ENCODE measurements around the gene APBB2. TPM values are rescaled to one million over a fixed set of nuclear protein-coding genes. Genes with fewer than 3 reads are reported as not detected.

Gene APBB2
- total and polyA plus RNA-seq, 2 of the 8 experiments (the other 6 are each of a cell fraction or from before 2014, with no cell fraction given) = 58.7 to 59.4 TPM

- Histone ChIP-seq H3K23ac (ENCODE audit: insufficient read length) (no peak overlapping the region), H3K4me1 (replicated peaks in 1 of 4; ENCODE audit: control insufficient read depth in 3 of 4, insufficient read depth in 4 of 4, low read length in 3 of 4) (peaks cover 3 to 9% (median 6%) of the 10 kb centered on the region in 4 experiments; a peak in 6 of 7 replicates), H4K91ac (replicated peaks; ENCODE audit: insufficient read length, low read length) (no peak overlapping the region), H3K23me2 (ENCODE audit: low read depth, low read length) (peaks cover 10% of the 10 kb centered on the region), H3K4ac (replicated peaks; ENCODE audit: insufficient read length, low read depth, low read length) (no peak overlapping the region), H3K27me3 (replicated peaks in 1 of 4; ENCODE audit: control insufficient read depth in 3 of 4, extremely low read depth in 1 of 4, insufficient read depth in 3 of 4, low read length in 3 of 4) (no peaks in the 10 kb centered on the region; a peak in 1 of 7 replicates), H2BK15ac (ENCODE audit: low read length) (no peak overlapping the region; the same call in 1 of the 2 replicates), H3K4me3 (ENCODE audit: extremely low read depth in 1 of 4, insufficient read depth in 2 of 4, low read depth in 3 of 4, low read length in 4 of 4) (peak overlapping the region in 1 of 4 experiments; percentile 74; a peak in 1 of 8 replicates), H2BK12ac (ENCODE audit: low read depth, low read length) (no peak overlapping the region), H2BK5ac (ENCODE audit: low read depth, low read length) (no peak overlapping the region), H4K20me1 (replicated peaks in 1 of 2; ENCODE audit: control insufficient read depth in 1 of 2, insufficient read depth in 2 of 2, low read length in 2 of 2) (peaks cover 0 to 2% of the 10 kb centered on the region in 2 experiments), H3K27ac (ENCODE audit: low read depth, low read length) (no peak overlapping the region), H3K9me3 (ENCODE audit: insufficient read depth in 2 of 2, low read depth in 1 of 2, low read length in 1 of 2) (no peaks in the 10 kb centered on the region), H2AFZ (ENCODE audit: low read length) (no peak overlapping the region), H3K14ac (ENCODE audit: insufficient read length) (no peak overlapping the region), H2BK120ac (replicated peaks; ENCODE audit: low read depth, low read length) (no peak overlapping the region), H3K4me2 (ENCODE audit: insufficient read depth in 1 of 2, low read depth in 2 of 2, low read length in 2 of 2) (peak overlapping the region in 1 of 2 experiments; percentile 94; a peak in 1 of 4 replicates), H3K79me1 (ENCODE audit: low read depth, low read length) (no peaks in the 10 kb centered on the region), H4K8ac (ENCODE audit: extremely low read depth, insufficient read depth, low read length) (no peak overlapping the region), H2BK20ac (ENCODE audit: low read length) (no peak overlapping the region), H4K5ac (ENCODE audit: insufficient read length, low read depth, low read length) (no peak overlapping the region), H3K79me2 (ENCODE audit: control insufficient read depth in 1 of 2, insufficient read depth in 2 of 2, low read length in 2 of 2) (peaks cover 0 to 33% of the 10 kb centered on the region in 2 experiments; a peak in 2 of 4 replicates), H3K18ac (ENCODE audit: extremely low read depth, low read length) (no peak overlapping the region), H3K9ac (replicated peaks in 1 of 4; ENCODE audit: extremely low read depth in 1 of 4, low read depth in 3 of 4, low read length in 3 of 4) (no peak overlapping the region), H2AK5ac (ENCODE audit: low read depth, low read length) (no peak overlapping the region), H3K56ac (replicated peaks; ENCODE audit: insufficient read length, low read depth, low read length) (no peak overlapping the region), H3K36me3 (ENCODE audit: control insufficient read depth in 2 of 4, insufficient read depth in 4 of 4, low read length in 3 of 4) (no peaks in the 10 kb centered on the region)
- 82% methylated on average over 9 of the region's 9 CpGs; no CpG with 5 or more reads in 1 of the 2 experiments for WGBS, 2 experiments (ENCODE audit: extremely low coverage in 1 of 2, insufficient coverage in 1 of 2, insufficient read length in 1 of 2, insufficient replicate concordance in 2 of 2, low coverage in 1 of 2, low lambda C conversion rate in 2 of 2, missing lambda C conversion rate in 1 of 2)
- ChIA-PET CTCF (ENCODE audit: partially characterized antibody) (interaction anchor here (0.6 to 11.0 kb wide), 14 partner anchors 10 to 306 kb away, joined by 3 to 167 read pairs (median 6); no protein-coding TSS in a partner anchor), POLR2A (ENCODE audit: partially characterized antibody) (interaction anchor here (0.7 to 5.6 kb wide), 7 partner anchors 10 to 290 kb away, joined by 3 to 86 read pairs (median 4); partner anchors contain the start of gene UCHL1)
- DNase-seq (ENCODE audit: low read depth in 1 of 2, low spot score in 2 of 2) (no peak), FAIRE-seq (no peak)
- TF ChIP-seq POLR2AphosphoS5 (IDR thresholded peaks at IDR 0.05; ENCODE audit: low read depth, low read length) (no peak), SIX5 (IDR thresholded peaks at IDR 0.05; ENCODE audit: low read depth, low read length) (no peak), EZH2 (IDR thresholded peaks at IDR 0.05; ENCODE audit: low read depth, low read length, severe bottlenecking) (no peak), CHD1 (IDR thresholded peaks at IDR 0.05; ENCODE audit: low read depth, low read length) (no peak), SP1 (IDR thresholded peaks at IDR 0.05; ENCODE audit: low read depth, low read length) (no peak), RXRA (IDR thresholded peaks at IDR 0.05; ENCODE audit: insufficient read depth, low read depth, low read length) (no peak), POU5F1 (IDR thresholded peaks at IDR 0.05; ENCODE audit: low read depth, low read length) (no peak), TAF1 (IDR thresholded peaks at IDR 0.05; ENCODE audit: low read depth, low read length) (no peak), SP2 (IDR thresholded peaks at IDR 0.05; ENCODE audit: low read length) (no peak), YY1 (IDR thresholded peaks at IDR 0.05; ENCODE audit: low read depth, low read length) (no peak), TBP (IDR thresholded peaks at IDR 0.05; ENCODE audit: low read depth, low read length) (no peak)
- TF ChIP-seq, protein P1, sequence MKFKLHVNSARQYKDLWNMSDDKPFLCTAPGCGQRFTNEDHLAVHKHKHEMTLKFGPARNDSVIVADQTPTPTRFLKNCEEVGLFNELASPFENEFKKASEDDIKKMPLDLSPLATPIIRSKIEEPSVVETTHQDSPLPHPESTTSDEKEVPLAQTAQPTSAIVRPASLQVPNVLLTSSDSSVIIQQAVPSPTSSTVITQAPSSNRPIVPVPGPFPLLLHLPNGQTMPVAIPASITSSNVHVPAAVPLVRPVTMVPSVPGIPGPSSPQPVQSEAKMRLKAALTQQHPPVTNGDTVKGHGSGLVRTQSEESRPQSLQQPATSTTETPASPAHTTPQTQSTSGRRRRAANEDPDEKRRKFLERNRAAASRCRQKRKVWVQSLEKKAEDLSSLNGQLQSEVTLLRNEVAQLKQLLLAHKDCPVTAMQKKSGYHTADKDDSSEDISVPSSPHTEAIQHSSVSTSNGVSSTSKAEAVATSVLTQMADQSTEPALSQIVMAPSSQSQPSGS (IDR thresholded peaks at IDR 0.05; ENCODE audit: low read length) = no peak
These were observed 813 bp upstream of the APBB2 start for GRCh38 chr4:41215155-41215554.

Measured in H1 (cell line).